Measurements from ENCODE around the gene LGMN.
A peak's percentile ranks its signal among the peaks of the same experiment; 100 is the strongest.
"Not testable (repeated sequence)": the region's sequence is repeated elsewhere in the genome, so short reads cannot be mapped to it uniquely, and the experiment has no call there.

LGMN gene

DNA sequence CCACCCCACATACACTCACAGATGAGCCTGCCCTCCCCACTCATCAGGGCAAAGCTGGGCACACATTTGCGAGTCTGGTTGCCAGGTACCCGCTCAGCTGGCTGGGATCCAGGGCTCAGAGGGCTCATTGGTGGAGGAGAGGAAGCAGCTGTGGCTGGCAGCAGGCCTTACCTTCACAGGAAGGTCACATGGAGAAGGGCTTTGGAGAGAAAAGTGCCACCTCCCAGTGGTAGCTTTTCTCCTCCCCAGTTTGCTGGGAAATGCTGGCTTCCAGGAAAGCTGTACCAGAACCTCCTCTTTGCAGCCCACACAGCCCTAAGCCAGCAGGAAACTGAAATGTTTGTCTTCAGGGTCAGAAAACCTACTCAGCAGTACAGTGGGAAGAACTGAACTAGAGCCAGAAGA is 55.6 kb downstream of the LGMN start:
- peak; percentile 97 for DNase-seq

DNA sequence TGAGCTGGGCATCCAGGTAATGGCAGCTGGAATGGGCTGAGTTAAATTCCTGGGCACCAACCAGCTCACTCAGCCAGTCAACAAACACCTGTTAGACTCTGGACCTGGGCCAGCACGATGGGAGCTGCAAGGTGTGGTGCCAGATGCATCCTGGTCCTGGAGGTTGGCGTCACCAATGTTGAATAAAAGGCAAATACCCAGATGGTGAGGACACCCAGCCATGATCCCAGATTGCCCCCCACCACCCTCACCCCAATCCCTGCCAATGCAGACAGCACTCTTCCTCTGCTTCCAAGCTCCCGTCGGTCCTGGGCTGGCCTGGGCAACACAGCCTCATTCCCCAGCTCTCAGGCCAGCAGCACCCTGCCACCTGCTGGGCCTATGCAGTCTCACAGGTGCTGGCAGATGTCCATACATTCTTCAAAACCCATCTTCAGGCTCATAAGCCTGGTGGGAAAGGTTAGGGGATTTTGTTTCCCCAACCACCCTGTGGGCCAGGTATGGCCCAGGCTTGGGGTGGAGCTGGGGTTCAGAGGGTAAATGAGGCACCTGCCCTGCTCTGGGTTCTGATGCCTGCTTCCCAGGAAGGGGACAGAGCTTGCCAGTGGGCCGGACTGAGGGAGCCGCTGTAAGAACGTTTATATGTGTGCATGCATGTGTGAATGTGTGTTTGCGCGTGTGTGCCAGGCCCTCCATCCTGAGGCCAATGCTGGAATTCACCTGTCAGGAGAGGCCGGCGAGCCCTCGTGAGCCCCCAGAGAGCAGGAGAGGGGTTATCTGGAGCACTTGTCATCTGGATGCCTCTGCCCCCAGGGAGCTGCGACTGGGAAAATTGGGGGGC is 58.0 kb downstream of the LGMN start:
- peak; percentile 63 for DNase-seq

DNA sequence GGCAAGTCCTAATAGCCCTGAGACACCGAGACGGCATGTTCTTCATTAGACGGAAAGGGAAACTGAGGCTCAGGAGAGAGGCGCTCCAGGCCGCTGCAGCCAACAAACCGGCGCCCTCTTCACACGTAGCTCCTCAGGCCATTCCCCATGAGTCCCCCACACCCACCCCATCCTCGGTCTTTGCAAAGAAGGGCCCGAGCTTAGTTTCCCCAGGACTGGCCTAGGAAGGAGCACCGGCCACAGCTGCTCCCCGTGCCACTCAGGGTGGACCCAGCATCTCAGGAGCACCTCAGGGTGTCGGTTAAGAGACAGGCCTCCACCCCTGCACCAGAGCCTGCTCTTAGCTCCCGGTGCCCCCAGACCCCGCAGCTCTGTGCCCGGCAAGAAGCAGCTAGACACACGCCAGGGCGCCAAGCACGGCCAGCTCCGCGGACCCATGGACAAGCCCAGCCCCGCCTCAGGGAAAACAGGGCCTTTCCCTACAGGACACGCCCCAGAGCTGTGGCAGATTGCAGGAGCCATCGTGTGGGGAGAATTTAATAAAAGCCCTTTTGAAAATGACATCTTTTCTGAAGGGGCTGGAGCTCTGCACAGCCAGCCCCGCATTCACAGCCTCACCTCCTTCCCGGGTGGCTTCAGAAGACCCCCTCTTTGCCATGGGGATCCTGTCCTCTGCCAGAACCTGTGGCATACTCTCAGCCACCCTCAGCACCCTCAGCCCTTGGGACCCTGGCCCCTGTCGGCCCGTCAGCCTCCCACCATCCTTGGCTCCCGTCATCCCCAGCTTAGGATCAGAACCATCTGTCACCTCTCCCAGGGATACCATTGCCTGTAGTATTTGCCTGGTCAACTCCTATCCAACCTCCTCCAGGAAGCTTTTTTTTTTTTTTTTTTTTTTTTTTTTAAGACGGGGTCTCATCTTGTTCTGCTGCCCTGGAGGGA is 59.7 kb downstream of the LGMN start:
- no peak for DNase-seq

DNA sequence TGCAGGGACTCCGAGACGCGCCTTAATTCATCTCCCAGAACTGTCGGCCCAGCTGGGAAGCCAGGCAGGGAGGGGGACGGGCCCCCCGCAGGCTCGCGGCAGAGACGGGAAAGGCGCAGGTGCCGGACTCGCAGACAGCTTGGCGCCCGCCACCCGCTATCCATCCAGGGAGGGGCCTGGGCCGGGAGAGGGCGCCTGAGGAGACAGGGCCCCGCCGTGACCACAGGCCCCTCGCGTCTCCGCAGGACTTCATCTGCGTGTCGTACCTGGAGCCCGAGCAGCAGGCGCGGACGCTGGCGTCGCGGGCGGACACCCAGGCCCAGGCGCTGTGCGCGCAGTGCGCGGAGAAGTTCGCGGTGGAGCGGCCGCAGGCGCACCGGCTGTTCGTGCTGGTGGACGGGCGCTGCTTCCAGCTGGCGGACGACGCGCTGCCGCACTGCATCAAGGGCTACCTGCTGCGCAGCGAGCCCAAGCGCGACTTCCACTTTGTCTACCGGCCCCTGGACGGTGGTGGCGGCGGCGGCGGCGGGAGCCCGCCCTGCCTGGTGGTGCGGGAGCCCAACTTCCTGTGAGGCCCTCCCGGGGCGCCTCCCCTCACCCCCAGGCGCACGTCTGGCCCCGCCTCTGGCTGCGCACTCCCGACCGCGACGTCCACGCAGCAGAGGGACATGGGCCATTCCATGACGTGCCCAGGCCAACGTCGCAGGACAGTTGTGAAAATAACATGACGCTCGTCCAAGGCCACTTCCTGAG is 60.6 kb downstream of the LGMN start:
- DNase-seq: peak; percentile 54

DNA sequence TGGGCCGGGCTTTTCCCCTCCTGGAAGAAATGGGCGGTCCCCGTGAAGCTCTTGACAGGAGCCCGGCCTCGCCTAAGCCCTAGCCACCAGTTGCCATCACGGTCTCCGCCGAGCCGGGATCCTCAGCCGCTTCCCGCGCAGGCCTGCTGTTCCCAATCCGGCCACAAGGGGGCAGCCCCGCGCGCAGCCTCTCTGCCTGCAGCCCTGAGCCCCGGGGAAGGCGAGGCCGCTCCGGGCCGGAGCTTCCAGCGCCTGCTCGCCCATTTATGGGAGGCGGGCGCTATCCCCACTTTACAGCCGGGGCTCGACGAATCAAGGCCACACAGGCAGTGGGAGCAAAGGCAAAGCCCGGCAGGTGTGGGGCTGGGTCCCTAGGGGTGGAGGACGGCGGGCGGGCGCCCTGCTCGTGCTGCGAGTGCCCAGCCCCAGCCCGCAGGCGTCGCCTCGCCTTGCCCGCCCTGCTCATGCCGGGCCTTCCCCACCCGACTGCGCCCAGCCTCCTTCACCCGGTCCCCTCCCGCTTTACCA is 61.5 kb downstream of the LGMN start:
- DNase-seq: peak; percentile 77

DNA sequence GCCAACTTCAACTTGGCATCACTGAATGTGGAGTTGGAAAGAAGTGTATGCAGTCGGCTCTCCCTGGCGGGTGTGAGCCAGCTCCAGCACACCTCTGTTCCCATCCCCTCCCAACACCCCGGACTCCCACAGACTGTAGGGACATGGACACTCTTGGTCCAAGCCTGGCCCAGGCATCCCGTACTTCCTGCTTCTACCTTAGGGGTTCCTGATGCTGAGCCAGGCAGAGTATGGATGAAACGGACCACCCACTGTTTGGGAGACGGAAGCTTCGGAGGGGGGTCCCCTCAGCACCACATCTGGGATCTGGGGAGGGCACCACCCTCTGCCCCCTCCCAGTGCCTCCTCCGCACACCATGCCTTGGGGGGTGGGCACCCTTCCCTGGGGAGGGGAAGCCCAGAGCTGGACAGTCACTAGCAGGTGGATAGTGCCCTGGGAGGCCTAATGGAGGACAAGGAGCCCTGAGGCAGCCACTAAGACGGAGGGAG is 62.0 kb downstream of the LGMN start:
- DNase-seq: no peak

DNA sequence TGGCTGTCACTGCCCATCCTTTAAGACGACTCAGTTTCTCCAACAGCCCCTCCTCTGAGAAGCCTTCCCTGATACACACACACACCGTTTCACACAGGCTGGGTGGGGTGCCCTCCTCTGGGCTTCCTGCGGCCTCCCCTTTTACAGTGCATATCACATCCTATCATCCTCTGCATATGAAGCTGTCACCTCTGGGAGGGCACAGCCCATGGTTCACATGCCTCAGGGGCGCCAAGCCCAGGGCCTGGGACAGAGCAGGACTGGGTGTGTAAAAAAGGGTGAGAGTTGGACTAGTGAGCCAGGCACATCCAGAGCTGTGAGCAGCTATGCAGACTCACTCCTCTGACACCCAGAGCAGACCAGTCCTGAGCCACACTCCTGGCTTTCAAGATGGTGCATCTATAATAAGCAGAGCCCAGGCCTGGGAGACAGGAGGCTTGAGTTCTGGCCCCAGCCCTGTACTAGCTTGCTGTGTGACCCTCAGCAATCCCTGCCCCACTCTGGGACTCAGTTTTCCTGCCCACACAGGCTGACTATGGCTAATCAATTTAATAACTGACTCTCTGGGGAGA is 62.6 kb downstream of the LGMN start:
- no peak for DNase-seq

DNA sequence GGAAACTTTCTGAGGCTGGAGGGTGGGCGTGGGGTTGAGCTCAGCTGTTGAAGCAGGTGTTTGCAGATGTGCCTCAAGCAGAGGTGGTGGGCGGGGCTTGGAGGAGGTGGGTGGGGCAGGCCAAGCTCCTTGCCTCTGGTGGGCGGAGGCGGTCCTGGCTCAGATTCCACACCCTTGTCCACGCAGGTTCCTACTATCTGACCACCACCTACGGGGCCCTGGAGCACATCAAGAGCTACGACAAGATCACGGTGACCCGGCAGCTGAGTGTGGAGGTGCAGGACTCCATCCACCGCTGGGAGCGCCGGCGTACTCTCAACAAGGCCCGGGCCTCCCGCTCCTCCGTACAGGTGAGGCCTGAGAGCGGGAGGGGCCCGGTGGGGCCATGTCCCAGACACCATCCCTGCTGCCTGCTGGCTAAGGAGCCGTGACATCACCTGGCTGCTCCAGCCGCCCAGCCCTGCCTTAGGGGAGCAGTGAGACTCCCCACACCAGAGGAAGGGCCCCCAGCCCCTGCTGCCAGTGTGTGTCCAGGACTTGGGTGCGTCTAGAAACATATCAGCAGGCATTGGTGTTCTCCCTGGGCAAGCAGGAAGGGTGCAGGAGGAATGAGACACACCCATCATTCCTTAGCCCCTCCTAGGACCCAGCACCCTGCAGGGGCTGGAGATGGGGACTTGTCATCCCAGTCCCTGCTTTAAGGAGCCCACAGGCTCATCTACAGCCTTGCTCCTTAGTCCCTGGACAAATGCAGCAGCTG is 63.4 kb downstream of the LGMN start:
- no peak for DNase-seq

DNA sequence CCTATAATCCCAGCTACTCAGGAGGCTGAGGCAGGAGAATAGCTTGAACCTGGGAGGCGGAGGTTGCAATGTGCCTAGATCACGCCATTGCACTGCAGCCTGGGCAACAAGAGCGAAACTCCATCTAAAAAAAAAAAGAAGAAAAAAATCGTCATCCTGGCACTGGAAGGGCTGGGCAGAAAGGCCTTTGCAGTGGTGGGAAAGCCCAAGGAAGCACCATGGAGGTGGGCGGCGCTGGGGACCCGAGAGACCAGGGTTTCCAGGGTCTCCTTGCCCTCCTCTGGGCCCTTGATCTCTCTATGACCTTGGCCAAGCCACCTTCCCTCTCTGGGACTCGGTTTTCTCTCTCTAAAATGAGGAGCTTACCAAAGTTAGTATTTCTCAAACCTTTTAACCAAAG is 65.4 kb downstream of the LGMN start:
- no peak for DNase-seq

DNA sequence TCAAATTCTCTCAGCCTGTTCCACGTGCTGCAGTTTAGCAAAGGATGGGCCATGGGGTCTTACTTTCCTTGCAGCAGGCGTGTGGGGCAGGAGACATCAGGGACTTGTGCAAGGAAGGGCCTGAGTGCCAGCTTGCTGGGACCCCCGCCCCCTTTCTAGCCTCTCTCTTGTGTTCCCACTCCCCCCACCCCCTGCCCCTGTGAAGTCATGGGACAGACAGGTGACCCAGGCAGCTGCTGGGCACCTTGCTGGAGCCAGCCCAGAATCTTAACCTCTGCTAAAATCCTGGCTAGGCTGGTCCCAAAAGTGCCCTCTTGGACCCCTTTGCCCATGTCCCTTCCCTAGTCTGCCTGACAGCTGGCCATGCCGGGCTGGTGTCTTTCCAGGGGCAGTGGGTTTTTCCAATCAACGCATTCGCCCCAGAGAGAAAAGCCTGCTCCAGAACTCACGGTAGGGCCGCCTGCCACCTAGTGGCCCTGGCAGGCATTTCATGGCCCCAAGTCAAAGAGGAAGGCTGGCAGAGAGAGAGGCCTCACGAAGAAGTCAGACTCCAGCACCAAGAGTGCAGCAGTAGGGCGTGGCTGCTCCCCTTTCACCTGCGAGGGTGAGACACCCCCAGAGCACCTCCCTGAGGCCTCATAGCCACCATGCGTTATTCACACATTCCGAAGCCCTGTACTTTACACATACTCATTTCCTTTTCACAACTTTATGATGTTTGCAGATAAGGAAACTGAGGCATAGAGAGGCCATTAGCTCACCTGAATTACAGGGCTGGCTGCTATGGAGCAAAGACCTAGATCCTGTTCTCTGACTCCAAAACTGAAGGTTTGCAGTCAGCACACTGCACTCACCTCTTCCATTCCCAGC is 67.4 kb downstream of the LGMN start:
- peak; percentile 9 for DNase-seq

DNA sequence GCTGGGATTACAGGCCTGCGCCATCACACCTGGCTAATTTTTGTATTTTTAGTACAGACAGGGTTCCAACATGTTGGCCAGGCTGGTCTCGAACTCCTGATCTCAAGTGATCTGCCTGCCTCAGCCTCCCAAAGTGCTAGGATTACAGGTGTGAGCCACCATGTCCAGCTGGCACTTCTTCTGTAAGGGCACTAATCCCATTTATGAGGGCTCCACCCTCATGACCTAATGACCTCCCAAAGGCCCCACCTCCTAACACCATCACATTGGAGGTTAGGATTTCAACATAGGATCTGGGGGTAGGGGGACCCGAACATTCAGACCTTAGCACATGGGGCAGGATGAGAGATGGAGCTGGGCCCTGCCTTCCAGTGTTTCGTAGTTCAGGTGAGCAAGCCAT is 68.1 kb downstream of the LGMN start:
- not testable (repeated sequence) for DNase-seq

DNA sequence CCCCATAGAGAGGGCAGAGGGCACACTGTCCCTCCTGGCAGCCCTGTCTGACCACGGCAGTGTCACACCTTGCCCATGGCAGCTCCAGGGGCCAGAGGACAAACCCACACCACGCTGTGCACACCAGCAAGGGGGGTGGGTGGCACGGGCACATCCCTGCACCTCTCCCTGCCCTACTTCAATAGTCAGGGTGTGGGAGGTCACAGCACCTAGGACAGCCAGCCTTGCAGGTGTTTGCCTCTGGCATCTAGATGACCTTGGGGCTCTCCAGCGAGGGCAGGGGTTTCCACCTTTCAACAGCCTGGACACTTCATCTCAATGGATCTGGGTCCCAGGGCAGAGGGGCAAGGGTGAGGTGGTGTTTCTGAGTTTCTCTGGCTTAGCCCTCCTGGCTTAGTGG is 69.2 kb downstream of the LGMN start:
- no peak for DNase-seq

DNA sequence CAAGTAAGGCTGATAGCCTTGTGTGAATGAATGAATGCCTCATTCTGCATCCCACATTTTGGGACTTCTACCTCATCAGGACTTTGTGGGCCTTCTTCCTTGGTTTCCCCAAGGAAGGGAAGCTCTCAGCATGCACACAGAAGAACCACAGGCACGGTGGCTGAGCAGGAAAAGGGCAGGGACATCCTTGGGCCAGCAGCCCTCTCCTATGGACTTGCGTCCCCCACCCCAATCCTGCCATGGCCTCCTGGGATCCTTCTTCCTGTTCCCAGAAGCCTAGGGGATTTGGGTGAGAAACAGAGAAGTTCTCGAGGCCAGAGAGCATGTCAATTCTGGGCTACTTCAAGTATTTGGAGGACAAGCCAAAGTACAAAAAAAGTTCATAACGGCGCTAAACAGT is 69.7 kb downstream of the LGMN start:
- DNase-seq: no peak

DNA sequence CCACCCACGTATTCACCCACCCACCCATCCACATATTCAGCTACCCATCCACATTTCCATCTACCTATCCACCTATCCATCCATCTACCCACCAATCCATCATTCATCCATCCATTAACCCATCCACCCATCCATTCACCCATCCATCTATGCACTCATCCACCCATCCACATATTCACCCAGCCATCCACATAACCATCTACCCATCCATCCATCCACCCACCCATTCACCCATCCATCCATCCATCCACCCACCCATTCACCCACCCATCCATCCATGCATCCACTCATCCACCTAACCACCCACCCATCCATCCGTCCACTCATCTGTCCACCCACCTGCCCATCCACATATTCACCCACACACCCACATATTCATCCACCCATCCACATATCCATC is 70.5 kb downstream of the LGMN start:
- DNase-seq: no peak

DNA sequence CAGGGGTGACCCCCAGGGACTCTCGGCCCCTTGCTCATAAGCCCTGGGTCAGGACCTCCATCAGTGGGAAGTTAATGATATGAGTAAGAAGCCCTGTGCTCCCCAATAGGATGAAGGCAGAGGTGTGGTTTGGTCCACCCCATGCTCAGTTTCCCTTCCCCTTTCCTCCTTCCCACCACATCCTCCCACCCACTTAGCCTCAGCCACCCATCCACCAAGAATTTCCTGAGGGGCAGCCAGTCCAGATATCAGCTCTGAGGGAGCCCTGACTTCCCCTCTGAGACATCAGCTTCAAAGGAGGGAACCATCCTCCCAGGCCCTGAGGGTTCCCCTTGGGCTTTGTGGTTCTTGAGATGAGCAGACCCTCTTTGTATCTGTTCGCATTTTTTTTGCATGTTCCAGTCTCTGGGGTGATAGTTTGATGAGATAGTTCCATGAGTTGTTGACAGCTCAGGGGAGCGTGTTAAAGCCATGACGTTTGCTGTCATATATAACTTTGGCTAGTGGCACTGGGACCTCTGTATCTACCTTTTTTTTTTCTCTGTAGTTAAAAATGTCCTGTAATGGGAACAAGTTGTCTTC is 71.2 kb downstream of the LGMN start:
- no peak for DNase-seq

DNA sequence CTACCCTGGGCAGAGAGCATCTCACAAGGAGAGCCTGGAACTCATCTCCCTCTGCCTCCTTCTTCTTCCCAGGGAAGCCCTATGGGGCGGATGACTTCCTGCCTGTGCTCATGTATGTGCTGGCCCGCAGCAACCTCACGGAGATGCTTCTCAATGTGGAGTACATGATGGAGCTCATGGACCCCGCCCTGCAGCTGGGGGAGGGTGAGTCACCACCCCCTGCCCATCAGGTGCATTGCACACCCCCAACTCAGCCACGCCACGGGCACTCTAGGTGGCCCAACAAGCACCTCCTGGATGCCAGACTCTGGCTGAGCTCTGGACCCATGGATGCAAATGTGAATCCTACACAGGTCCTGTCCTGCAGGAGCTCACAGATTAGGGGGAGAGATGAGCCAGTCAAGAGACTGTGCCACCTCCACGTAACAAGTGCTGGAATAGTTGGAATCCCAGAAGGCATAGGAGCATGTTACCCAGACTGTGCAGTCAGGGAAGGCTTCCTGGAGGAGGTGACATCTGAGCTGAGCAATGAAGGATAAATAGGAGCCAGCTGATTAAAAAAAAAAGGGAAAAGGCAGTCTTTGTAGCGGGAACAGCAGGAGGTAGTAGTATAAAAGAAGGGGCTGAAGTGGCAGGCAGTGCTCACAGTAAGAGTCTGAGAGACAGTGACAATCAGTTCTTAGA is 71.9 kb downstream of the LGMN start:
- DNase-seq: no peak

DNA sequence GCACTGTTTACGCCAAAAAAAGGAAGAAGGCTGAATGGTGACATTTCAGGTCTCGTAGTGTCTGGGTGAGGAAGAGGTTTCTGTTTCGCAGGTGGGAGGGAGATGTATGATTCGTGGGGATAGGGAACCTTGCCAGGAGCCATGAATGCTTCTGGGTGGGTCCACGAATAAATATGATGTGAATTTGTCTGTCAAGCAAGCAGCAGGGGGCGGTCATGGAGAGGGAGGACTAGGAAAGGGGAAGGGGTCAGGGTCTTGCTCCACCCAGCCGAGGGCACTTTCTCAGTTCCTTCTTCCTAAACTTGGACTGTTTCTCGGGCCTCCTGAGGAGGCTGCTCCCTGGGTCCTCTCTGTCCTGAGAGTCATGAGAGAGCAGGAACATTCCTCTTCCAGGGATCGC is 72.5 kb downstream of the LGMN start:
- DNase-seq: no peak

DNA sequence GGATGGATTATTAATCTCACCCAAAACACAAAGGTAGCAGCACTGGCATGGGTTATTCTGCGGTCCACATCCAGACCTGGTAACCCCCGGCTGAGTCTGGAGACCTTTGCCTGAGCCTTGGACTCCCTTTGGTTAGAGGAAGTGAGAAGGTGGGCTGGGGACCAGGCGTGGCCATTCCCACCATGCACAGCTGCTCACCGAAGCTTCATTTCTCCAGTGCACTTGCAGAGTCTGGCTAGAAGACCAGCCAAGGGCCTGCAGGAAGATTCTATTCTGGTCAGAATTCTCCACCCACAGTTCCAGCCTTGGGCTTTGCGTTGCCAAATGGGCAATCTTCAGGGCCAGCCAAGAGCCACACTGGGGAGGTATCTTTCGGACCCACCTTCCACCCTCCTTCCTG is 73.0 kb downstream of the LGMN start:
- DNase-seq: no peak

DNA sequence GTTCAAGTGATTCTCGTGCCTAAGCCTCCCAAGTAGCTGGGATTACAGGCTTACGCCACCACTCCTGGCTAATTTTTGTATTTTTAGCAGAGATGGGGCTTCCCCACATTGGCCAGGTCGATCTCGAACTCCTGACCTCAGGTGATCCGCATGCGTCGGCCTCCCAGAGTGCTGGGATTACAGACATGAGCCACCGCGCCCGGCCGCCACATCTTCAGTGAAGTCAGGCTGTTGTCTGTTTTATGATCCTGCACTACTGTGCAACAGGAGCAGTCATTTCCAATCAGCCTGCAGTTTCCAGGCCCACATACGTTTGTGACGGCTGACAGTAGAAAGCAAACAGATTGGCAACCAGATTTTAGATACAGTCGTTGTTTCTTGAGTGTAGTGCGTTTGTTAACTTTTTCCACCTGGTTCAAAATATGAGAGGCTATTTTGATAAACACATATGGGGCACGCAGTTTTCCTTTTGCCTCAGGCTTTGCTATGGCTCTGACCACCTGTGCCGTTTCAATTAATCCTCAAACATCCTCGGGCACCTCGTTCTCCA is 74.8 kb downstream of the LGMN start:
- DNase-seq: no peak

Data from NCI-H1092 (cell line).